Mucosa of rectum (tissue), 2 donors: ENCODE measurements around the gene FMNL3.
"Not testable (repeated sequence)": the region's sequence is repeated elsewhere in the genome, so short reads cannot be mapped to it uniquely, and the experiment has no call there.

Experiments
- H3K27ac ChIP-seq, 2 donors: one replicate each; pipeline ENCODE4 v1.7.0; 2013; ENCODE audit warnings: inconsistent platforms in 2 of 2, low read depth in 2 of 2, low read length in 2 of 2
- H3K27me3 ChIP-seq, 2 donors: one replicate each; pipeline ENCODE4 v1.7.0; 2013; ENCODE audit warnings: low read length in 2 of 2; ENCODE audit not compliant: control insufficient read depth in 2 of 2, insufficient read depth in 2 of 2
- H3K36me3 ChIP-seq, 2 donors: one replicate each; pipeline ENCODE4 v1.7.0; 2013; ENCODE audit warnings: low read length in 2 of 2; ENCODE audit not compliant: control insufficient read depth in 2 of 2, insufficient read depth in 2 of 2
- H3K4me1 ChIP-seq, 2 donors: one replicate each; pipeline ENCODE4 v1.7.0; 2013; ENCODE audit warnings: low read length in 2 of 2, mild to moderate bottlenecking in 1 of 2; ENCODE audit not compliant: control insufficient read depth in 2 of 2, insufficient read depth in 2 of 2
- H3K4me3 ChIP-seq, 2 donors: one replicate each; pipeline ENCODE4 v1.7.0; 2013; ENCODE audit warnings: low read length in 2 of 2
- H3K9ac ChIP-seq, 2 donors: one replicate each; pipeline ENCODE4 v1.7.0; 2013; ENCODE audit warnings: low read length in 2 of 2, low read depth in 1 of 2, mild to moderate bottlenecking in 1 of 2
- H3K9me3 ChIP-seq, 2 donors: one replicate each; pipeline ENCODE4 v1.7.0; 2013; ENCODE audit warnings: low read length in 2 of 2; ENCODE audit not compliant: control insufficient read depth in 2 of 2
- donor health status: healthy.
- donor health status: Normal muscosa, but diverticular disease.

The FMNL3 gene

GRCh38 chr12:49707128-49707811, at the start of gene FMNL3:
TSS of gene FMNL3 (minus strand) at chr12:49707405. CDS start at chr12:49707180, 225 bp downstream.
- H3K4me1 ChIP-seq = peaks cover 0 to 11% of the 10 kb centered on the region in 2 donors
- no peaks in the 10 kb centered on the region for H3K36me3 ChIP-seq
- H3K9ac ChIP-seq = peak within 1 kb of the TSS; percentile 56 to 63
- peak within 1 kb of the TSS; percentile 65 to 77 for H3K4me3 ChIP-seq
- H3K27ac ChIP-seq = peak within 1 kb of the TSS; percentile 63 to 79
- H3K9me3 ChIP-seq = no peaks in the 10 kb centered on the region
- peaks cover 0 to 6% of the 10 kb centered on the region in 2 donors for H3K27me3 ChIP-seq

GRCh38 chr12:49750996-49751393, 43.8 kb upstream of the FMNL3 start:
- peaks cover 11 to 12% of the 10 kb centered on the region in 2 donors for H3K4me1 ChIP-seq
- no peak overlapping the region for H3K27ac ChIP-seq
- H3K4me3 ChIP-seq = no peak overlapping the region
- H3K9ac ChIP-seq = no peak overlapping the region
- no peaks in the 10 kb centered on the region for H3K9me3 ChIP-seq
- H3K27me3 ChIP-seq = no peaks in the 10 kb centered on the region
- peaks cover 30 to 39% of the 10 kb centered on the region in 2 donors for H3K36me3 ChIP-seq

- H3K36me3 ChIP-seq = peaks cover 27 to 32% of the 10 kb centered on the region in 2 donors
- no peak overlapping the region for H3K9ac ChIP-seq
- no peaks in the 10 kb centered on the region for H3K9me3 ChIP-seq
- H3K4me3 ChIP-seq = no peak overlapping the region
- no peaks in the 10 kb centered on the region for H3K27me3 ChIP-seq
- peaks cover 11 to 12% of the 10 kb centered on the region in 2 donors for H3K4me1 ChIP-seq
- no peak overlapping the region for H3K27ac ChIP-seq
Observed at GRCh38 chr12:49750027-49750995, 43.1 kb upstream of the FMNL3 start.

GRCh38 chr12:49748800-49749199, 41.6 kb upstream of the FMNL3 start:
- Histone ChIP-seq H3K4me3 (no peak overlapping the region), H3K9me3 (no peaks in the 10 kb centered on the region), H3K27me3 (no peaks in the 10 kb centered on the region), H3K4me1 (peaks cover 12 to 18% of the 10 kb centered on the region in 2 donors), H3K36me3 (peaks cover 13 to 19% of the 10 kb centered on the region in 2 donors), H3K27ac (no peak overlapping the region), H3K9ac (no peak overlapping the region)

- Histone ChIP-seq H3K27ac (no peak overlapping the region), H3K4me3 (no peak overlapping the region), H3K9me3 (no peaks in the 10 kb centered on the region), H3K4me1 (peaks cover 16 to 21% of the 10 kb centered on the region in 2 donors), H3K36me3 (peaks cover 9 to 14% of the 10 kb centered on the region in 2 donors), H3K27me3 (no peaks in the 10 kb centered on the region), H3K9ac (no peak overlapping the region)
Observed at GRCh38 chr12:49748306-49748705, 41.1 kb upstream of the FMNL3 start.

GRCh38 chr12:49744363-49744885, 37.2 kb upstream of the FMNL3 start:
- no peaks in the 10 kb centered on the region for H3K9me3 ChIP-seq
- H3K4me3 ChIP-seq = no peak overlapping the region
- no peak overlapping the region for H3K9ac ChIP-seq
- H3K4me1 ChIP-seq = peaks cover 16 to 19% of the 10 kb centered on the region in 2 donors
- H3K27me3 ChIP-seq = no peaks in the 10 kb centered on the region
- peaks cover 0 to 5% of the 10 kb centered on the region in 2 donors for H3K36me3 ChIP-seq
- H3K27ac ChIP-seq = no peak overlapping the region

- peak overlapping the region; percentile 98 to 100 for H3K27ac ChIP-seq
- peak overlapping the region; percentile 88 to 100 for H3K4me3 ChIP-seq
- H3K4me1 ChIP-seq = peaks cover 16% of the 10 kb centered on the region in 2 donors
- no peaks in the 10 kb centered on the region for H3K9me3 ChIP-seq
- peak overlapping the region; percentile 91 to 100 for H3K9ac ChIP-seq
- H3K27me3 ChIP-seq = no peaks in the 10 kb centered on the region
- no peaks in the 10 kb centered on the region for H3K36me3 ChIP-seq
Observed at GRCh38 chr12:49741882-49742620, 34.8 kb upstream of the FMNL3 start.

GRCh38 chr12:49740930-49741881, 34.0 kb upstream of the FMNL3 start, which contains the start of gene TMBIM6:
TSS of gene TMBIM6 (plus strand) at chr12:49741557. CDS start at chr12:49752494, 10,937 bp downstream.
- Histone ChIP-seq H3K4me1 (peaks cover 16% of the 10 kb centered on the region in 2 donors), H3K27me3 (no peaks in the 10 kb centered on the region), H3K27ac (peak within 1 kb of the TSS; percentile 98 to 100), H3K36me3 (no peaks in the 10 kb centered on the region), H3K4me3 (peak within 1 kb of the TSS; percentile 88 to 100), H3K9ac (peak within 1 kb of the TSS; percentile 91 to 100), H3K9me3 (no peaks in the 10 kb centered on the region)

- peaks cover 16% of the 10 kb centered on the region in 2 donors for H3K4me1 ChIP-seq
- H3K4me3 ChIP-seq, H3K9me3 ChIP-seq, H3K27me3 ChIP-seq, H3K9ac ChIP-seq, H3K27ac ChIP-seq, H3K36me3 ChIP-seq: not testable (repeated sequence)
Observed at GRCh38 chr12:49740277-49740676, 33.1 kb upstream of the FMNL3 start.
